DND-41 (cell line): ENCODE results near the gene PIGU.

Experiments used
- ATAC-seq: fragments of 200-7000 bp; cut with Tn5 transposase; 3 replicates; pipeline ENCODE4 v1.9.1; 2021; ENCODE audit warnings: low read depth; ENCODE audit not compliant: insufficient read depth
- DNase-seq: peaks from one replicate; pipeline ENCODE4 v3.0.0-alpha.2; 2020
- H2AFZ ChIP-seq: 2 replicates; pipeline ENCODE4 v1.6.0; 2012; ENCODE audit warnings: low read depth, low read length
- H3K27ac ChIP-seq: 2 replicates; pipeline ENCODE4 v1.5.1; 2012; ENCODE audit warnings: low read length, inconsistent platforms
- H3K27me3 ChIP-seq: fragments of 200-600 bp; sonication (generic); 2 replicates; pipeline ENCODE4 v1.6.0; 2012; ENCODE audit warnings: low read length, mild to moderate bottlenecking, inconsistent platforms; ENCODE audit not compliant: insufficient read depth, poor library complexity
- H3K36me3 ChIP-seq: 2 replicates; pipeline ENCODE4 v1.5.1; 2012; ENCODE audit warnings: low read length, inconsistent platforms; ENCODE audit not compliant: insufficient read depth
- H3K4me1 ChIP-seq: 2 replicates; pipeline ENCODE4 v1.5.1; 2012; ENCODE audit warnings: mild to moderate bottlenecking, low read length; ENCODE audit not compliant: insufficient read depth
- H3K4me2 ChIP-seq: 2 replicates; pipeline ENCODE4 v1.6.0; 2012; ENCODE audit warnings: mild to moderate bottlenecking, moderate library complexity, low read length, inconsistent platforms; ENCODE audit not compliant: insufficient read depth
- H3K4me3 ChIP-seq, 2 experiments: fragments of 200-600 bp in 1 of 2; shearing (Covaris generic) in 1 of 2; 2 replicates each; pipeline ENCODE4 v1.5.1; 2012 to 2016; ENCODE audit warnings: inconsistent platforms in 2 of 2, low read length in 2 of 2, mild to moderate bottlenecking in 2 of 2, low read depth in 1 of 2, moderate library complexity in 1 of 2
- H3K79me2 ChIP-seq: 2 replicates; pipeline ENCODE4 v1.6.0; 2012; ENCODE audit warnings: low read length, inconsistent platforms; ENCODE audit not compliant: insufficient read depth
- H3K9ac ChIP-seq: 2 replicates; pipeline ENCODE4 v1.6.0; 2012; ENCODE audit warnings: low read depth, mild to moderate bottlenecking, inconsistent platforms, low read length, moderate library complexity
- H3K9me3 ChIP-seq: 2 replicates; pipeline ENCODE4 v1.5.1; 2012; ENCODE audit warnings: low read length, moderate library complexity, mild to moderate bottlenecking, inconsistent platforms; ENCODE audit not compliant: insufficient read depth, severe bottlenecking
- H4K20me1 ChIP-seq: 2 replicates; pipeline ENCODE4 v1.6.0; 2012; ENCODE audit warnings: low read length; ENCODE audit not compliant: insufficient read depth
- CTCF ChIP-seq: IDR thresholded peaks from 2 replicates; pipeline ENCODE4 v1.5.1; 2012; ENCODE audit warnings: borderline replicate concordance, low read length, moderate library complexity, mild to moderate bottlenecking; ENCODE audit not compliant: poor library complexity, severe bottlenecking; ENCODE audit errors: extremely low read depth
- EZH2 ChIP-seq: IDR thresholded peaks from 3 replicates; pipeline ENCODE4 v1.6.1; 2012; ENCODE audit warnings: borderline replicate concordance, low read depth, mild to moderate bottlenecking, moderate library complexity, low read length, inconsistent platforms; ENCODE audit not compliant: severe bottlenecking

PIGU gene

GRCh38 chr20:34607066-34607465, 69.8 kb downstream of the PIGU start:
- Histone ChIP-seq H3K27ac (no peak overlapping the region), H3K4me1 (no peaks in the 10 kb centered on the region), H2AFZ (no peak overlapping the region), H3K79me2 (no peaks in the 10 kb centered on the region), H3K4me3 (no peak overlapping the region), H3K36me3 (peaks cover 15% of the 10 kb centered on the region; the same call in 1 of the 2 replicates), H3K9ac (no peak overlapping the region), H3K9me3 (no peaks in the 10 kb centered on the region), H3K27me3 (no peaks in the 10 kb centered on the region), H4K20me1 (peaks cover 2% of the 10 kb centered on the region; the same call in 1 of the 2 replicates), H3K4me2 (no peak overlapping the region)
- TF ChIP-seq CTCF (no peak), EZH2 (no peak)
- ATAC-seq, result no peak
- no peak for DNase-seq

GRCh38 chr20:34604980-34605788, 71.7 kb downstream of the PIGU start:
- Histone ChIP-seq H3K4me3 (no peak overlapping the region), H3K27ac (no peak overlapping the region), H3K4me2 (no peak overlapping the region), H3K27me3 (no peaks in the 10 kb centered on the region), H3K4me1 (no peaks in the 10 kb centered on the region), H3K9ac (no peak overlapping the region), H3K79me2 (no peaks in the 10 kb centered on the region), H2AFZ (no peak overlapping the region), H3K9me3 (no peaks in the 10 kb centered on the region), H3K36me3 (peaks cover 10% of the 10 kb centered on the region; the same call in 1 of the 2 replicates), H4K20me1 (peaks cover 2% of the 10 kb centered on the region; the same call in 1 of the 2 replicates)
- no peak for DNase-seq
- 0 out of 3 replicates have a peak, but pooled peaks have one; percentile 35 for ATAC-seq
- no peak for TF ChIP-seq CTCF
- no peak for TF ChIP-seq EZH2

GRCh38 chr20:34600892-34601653, 75.8 kb downstream of the PIGU start:
- no peak overlapping the region for H3K4me3 ChIP-seq
- H3K9me3 ChIP-seq, result no peaks in the 10 kb centered on the region
- ATAC-seq, result no peak
- no peaks in the 10 kb centered on the region; the same call in 1 of the 2 replicates for H3K36me3 ChIP-seq
- no peaks in the 10 kb centered on the region for H3K4me1 ChIP-seq
- no peak overlapping the region for H3K9ac ChIP-seq
- TF ChIP-seq CTCF (no peak), EZH2 (no peak)
- no peaks in the 10 kb centered on the region for H3K27me3 ChIP-seq
- DNase-seq, result no peak
- H3K4me2 ChIP-seq, result no peak overlapping the region
- H4K20me1 ChIP-seq, result no peaks in the 10 kb centered on the region
- no peak overlapping the region for H2AFZ ChIP-seq
- H3K79me2 ChIP-seq, result no peaks in the 10 kb centered on the region
- H3K27ac ChIP-seq, result no peak overlapping the region
